ENCODE data around the gene GHR.

GHR gene

GRCh38 chr5:42557689-42558088, 134.4 kb downstream of the GHR start:
- H3K9me2 ChIP-seq (replicated peaks; ENCODE audit: insufficient read depth, low read length): no peaks in the 10 kb centered on the region

GRCh38 chr5:42561656-42562055, 138.4 kb downstream of the GHR start:
- H3K36me3 ChIP-seq (replicated peaks; ENCODE audit: insufficient read depth, low read length): no peaks in the 10 kb centered on the region
- H3K9me3 ChIP-seq (replicated peaks; ENCODE audit: insufficient read depth, low read length): no peaks in the 10 kb centered on the region
- no peaks in the 10 kb centered on the region for H4K20me1 ChIP-seq (ENCODE audit: insufficient read depth, low read length)
- no peaks in the 10 kb centered on the region for H3K27me3 ChIP-seq (replicated peaks; ENCODE audit: insufficient read depth, low read length)
- H3F3A ChIP-seq (ENCODE audit: insufficient read depth, low read length): no peaks in the 10 kb centered on the region
- no peak overlapping the region for H3K4me2 ChIP-seq (ENCODE audit: low read depth, low read length)
- no peak overlapping the region for H3K9ac ChIP-seq (ENCODE audit: low read length)
- DNase-seq: no peak
- H3K27ac ChIP-seq (ENCODE audit: low read length): no peak overlapping the region
- no peaks in the 10 kb centered on the region for H3K79me2 ChIP-seq (ENCODE audit: low read length)
- H3K4me3 ChIP-seq (ENCODE audit: low read length): no peak overlapping the region
- H3K4me1 ChIP-seq (ENCODE audit: low read length): no peaks in the 10 kb centered on the region
- H3K9me2 ChIP-seq (replicated peaks; ENCODE audit: insufficient read depth, low read length): no peaks in the 10 kb centered on the region
- no peak overlapping the region for H2AFZ ChIP-seq (ENCODE audit: low read length)
- TF ChIP-seq EZH2phosphoT487 (IDR thresholded peaks at IDR 0.05; ENCODE audit: low read length) (no peak), CTCF (IDR thresholded peaks at IDR 0.05; ENCODE audit: low read length) (no peak), EZH2 (optimal IDR thresholded peaks at IDR 0.05; ENCODE audit: low read depth, low read length) (no peak)

More at GRCh38 chr5:42557689-42558088, 134.4 kb downstream of the GHR start:
- no peak overlapping the region for H3K9ac ChIP-seq (ENCODE audit: low read length)
- no peaks in the 10 kb centered on the region for H3K27me3 ChIP-seq (replicated peaks; ENCODE audit: insufficient read depth, low read length)
- no peak for DNase-seq
- H3K4me2 ChIP-seq (ENCODE audit: low read depth, low read length): no peak overlapping the region
- H3K4me1 ChIP-seq (ENCODE audit: low read length): no peaks in the 10 kb centered on the region
- no peaks in the 10 kb centered on the region for H3K36me3 ChIP-seq (replicated peaks; ENCODE audit: insufficient read depth, low read length)
- H4K20me1 ChIP-seq (ENCODE audit: insufficient read depth, low read length): no peaks in the 10 kb centered on the region
- H3F3A ChIP-seq (ENCODE audit: insufficient read depth, low read length): no peaks in the 10 kb centered on the region
- H3K9me3 ChIP-seq (replicated peaks; ENCODE audit: insufficient read depth, low read length): no peaks in the 10 kb centered on the region
- no peak overlapping the region for H3K27ac ChIP-seq (ENCODE audit: low read length)
- H3K79me2 ChIP-seq (ENCODE audit: low read length): no peaks in the 10 kb centered on the region
- TF ChIP-seq CTCF (IDR thresholded peaks at IDR 0.05; ENCODE audit: low read length) (no peak), EZH2phosphoT487 (IDR thresholded peaks at IDR 0.05; ENCODE audit: low read length) (no peak), EZH2 (optimal IDR thresholded peaks at IDR 0.05; ENCODE audit: low read depth, low read length) (no peak)
- H2AFZ ChIP-seq (ENCODE audit: low read length): no peak overlapping the region
- H3K4me3 ChIP-seq (ENCODE audit: low read length): no peak overlapping the region

GRCh38 chr5:42564689-42565356, 141.6 kb downstream of the GHR start:
- Histone ChIP-seq H3K9me2 (replicated peaks; ENCODE audit: insufficient read depth, low read length) (no peaks in the 10 kb centered on the region), H3K9ac (ENCODE audit: low read length) (no peak overlapping the region), H3K79me2 (ENCODE audit: low read length) (no peaks in the 10 kb centered on the region), H2AFZ (ENCODE audit: low read length) (no peak overlapping the region), H3K27me3 (replicated peaks; ENCODE audit: insufficient read depth, low read length) (no peaks in the 10 kb centered on the region), H3K27ac (ENCODE audit: low read length) (no peak overlapping the region), H3K9me3 (replicated peaks; ENCODE audit: insufficient read depth, low read length) (no peaks in the 10 kb centered on the region), H3K4me3 (ENCODE audit: low read length) (no peak overlapping the region), H3K4me2 (ENCODE audit: low read depth, low read length) (no peak overlapping the region), H3F3A (ENCODE audit: insufficient read depth, low read length) (no peaks in the 10 kb centered on the region), H3K4me1 (ENCODE audit: low read length) (no peaks in the 10 kb centered on the region), H4K20me1 (ENCODE audit: insufficient read depth, low read length) (no peaks in the 10 kb centered on the region), H3K36me3 (replicated peaks; ENCODE audit: insufficient read depth, low read length) (no peaks in the 10 kb centered on the region)
- TF ChIP-seq EZH2 (optimal IDR thresholded peaks at IDR 0.05; ENCODE audit: low read depth, low read length) (no peak), EZH2phosphoT487 (IDR thresholded peaks at IDR 0.05; ENCODE audit: low read length) (no peak), CTCF (IDR thresholded peaks at IDR 0.05; ENCODE audit: low read length) (no peak)
- DNase-seq: no peak
